CD4-positive, alpha-beta T cell treated with Interleukin-17A for 4 hours (primary cell): ENCODE data around the gene MUCL3.
A peak's percentile ranks its signal among the peaks of the same experiment; 100 is the strongest.
"Not testable (repeated sequence)": the region's sequence is repeated elsewhere in the genome, so short reads cannot be mapped to it uniquely, and the experiment has no call there.

ENCODE experiments used
- DNase-seq: peaks from one replicate; pipeline ENCODE4 v3.0.0-alpha.2; 2020; ENCODE audit warnings: mixed read lengths

MUCL3 gene, protein sequence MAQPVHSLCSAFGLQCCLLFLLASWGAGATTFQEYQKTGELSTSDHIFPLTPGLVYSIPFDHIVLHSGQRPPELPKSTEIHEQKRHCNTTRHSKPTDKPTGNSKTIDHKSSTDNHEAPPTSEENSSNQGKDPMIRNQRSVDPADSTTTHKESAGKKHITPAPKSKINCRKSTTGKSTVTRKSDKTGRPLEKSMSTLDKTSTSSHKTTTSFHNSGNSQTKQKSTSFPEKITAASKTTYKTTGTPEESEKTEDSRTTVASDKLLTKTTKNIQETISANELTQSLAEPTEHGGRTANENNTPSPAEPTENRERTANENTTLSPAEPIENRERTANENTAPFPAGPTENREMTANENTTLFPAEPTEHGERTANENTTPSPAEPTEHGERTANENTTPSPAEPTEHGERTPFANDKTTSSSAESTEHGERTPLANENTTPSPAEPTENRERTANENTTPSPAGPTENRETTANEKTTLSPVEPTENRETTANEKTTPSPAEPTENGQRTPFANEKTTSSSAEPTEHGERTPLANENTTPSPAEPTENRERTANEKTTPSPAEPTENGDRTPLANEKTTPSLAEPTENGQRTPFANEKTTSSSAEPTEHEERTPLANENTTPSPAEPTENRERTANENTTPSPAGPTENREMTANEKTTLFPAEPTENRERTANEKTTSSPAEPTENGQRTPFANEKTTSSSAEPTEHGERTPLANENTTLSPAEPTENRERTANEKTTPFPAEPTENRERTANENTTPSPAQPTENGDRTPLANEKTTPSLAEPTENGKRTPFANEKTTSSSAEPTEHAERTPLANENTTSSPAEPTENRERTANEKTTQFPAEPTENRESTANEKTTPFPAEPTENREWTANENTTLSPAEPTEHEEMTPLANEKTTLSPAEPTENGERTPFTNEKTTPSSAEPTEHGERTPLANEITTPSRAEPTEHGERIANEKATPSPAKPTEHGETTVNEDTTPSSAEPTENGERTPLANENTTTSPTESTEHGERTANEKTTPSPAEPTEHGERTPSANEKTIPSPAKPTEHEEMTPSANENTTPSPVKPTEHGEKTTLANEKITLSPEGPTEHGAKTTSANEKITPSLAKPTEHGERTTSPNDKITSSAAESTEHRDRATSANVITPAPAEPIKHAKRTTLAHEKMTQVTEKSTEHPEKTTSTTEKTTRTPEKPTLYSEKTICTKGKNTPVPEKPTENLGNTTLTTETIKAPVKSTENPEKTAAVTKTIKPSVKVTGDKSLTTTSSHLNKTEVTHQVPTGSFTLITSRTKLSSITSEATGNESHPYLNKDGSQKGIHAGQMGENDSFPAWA (N-terminal part only)

DNA sequence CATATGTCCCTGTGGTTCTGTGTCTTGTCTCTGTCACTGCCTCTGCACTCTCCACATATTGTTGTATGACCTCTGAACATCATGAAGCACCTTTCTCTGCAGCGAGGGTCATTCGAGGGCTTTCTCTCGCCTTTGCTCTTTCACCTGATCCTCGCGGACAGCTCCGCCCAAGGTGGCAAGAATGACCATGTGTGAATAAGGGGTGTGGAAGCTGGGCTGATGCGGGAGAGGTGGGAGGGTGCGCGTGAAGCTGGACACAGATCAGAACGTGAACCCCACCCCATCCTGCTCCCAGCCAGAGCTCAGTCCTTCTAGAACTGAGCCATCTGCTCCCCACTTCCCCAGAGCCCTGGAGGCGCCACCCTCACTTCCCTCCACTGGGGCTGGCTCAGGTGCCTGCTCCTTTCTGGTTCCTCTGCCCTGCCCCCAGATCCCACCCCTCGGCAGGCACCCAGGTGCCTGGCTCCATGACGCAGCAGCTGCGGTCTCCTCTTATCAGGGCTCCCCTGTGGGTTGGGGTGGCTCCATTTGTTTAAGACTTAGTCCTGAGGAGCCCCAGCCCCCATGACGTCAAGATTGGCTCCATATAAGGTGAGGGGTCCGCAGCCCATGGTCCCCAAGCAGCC is at the start of gene MUCL3:
MUCL3 (plus strand) TSS at position 613 of the 626 bp plus-strand sequence. CDS start 27 bp downstream, outside the sequence.
- no peak for DNase-seq

DNA sequence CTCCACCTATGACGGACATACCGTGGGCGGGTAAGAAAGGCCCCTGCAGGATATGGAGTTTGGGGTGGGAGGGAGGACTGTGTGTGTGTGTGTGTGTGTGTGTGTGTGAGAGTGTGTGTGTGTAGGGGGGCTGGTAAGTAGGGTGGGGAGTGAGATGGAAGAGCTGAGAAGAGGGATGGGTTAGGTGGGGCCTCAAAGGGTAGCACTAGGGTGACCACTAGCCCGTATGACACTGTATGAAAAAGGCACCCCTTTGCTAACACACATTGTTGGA is 49.4 kb upstream of the MUCL3 start:
- no peak for DNase-seq

DNA sequence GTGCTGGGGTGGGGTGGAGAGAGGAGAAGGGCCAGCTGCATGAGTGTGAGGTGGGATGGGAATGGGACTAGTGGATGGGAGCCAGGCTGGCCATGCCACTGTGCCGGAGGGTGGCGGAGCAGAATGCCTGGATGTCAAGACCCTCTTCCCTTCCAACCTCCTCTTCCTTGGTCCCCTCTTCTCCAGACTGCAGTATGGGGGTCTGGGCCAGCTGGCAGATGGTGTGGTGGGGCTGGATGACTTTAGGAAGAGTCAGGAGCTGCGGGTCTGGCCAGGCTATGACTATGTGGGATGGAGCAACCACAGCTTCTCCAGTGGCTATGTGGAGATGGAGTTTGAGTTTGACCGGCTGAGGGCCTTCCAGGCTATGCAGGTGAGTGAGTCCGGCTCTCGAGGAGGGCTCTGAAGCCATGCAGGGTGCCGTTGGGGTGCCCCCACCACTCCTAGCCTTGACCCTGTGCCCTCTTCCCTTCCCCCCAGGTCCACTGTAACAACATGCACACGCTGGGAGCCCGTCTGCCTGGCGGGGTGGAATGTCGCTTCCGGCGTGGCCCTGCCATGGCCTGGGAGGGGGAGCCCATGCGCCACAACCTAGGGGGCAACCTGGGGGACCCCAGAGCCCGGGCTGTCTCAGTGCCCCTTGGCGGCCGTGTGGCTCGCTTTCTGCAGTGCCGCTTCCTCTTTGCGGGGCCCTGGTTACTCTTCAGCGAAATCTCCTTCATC is 48.8 kb upstream of the MUCL3 start:
- DNase-seq, result no peak

DNA sequence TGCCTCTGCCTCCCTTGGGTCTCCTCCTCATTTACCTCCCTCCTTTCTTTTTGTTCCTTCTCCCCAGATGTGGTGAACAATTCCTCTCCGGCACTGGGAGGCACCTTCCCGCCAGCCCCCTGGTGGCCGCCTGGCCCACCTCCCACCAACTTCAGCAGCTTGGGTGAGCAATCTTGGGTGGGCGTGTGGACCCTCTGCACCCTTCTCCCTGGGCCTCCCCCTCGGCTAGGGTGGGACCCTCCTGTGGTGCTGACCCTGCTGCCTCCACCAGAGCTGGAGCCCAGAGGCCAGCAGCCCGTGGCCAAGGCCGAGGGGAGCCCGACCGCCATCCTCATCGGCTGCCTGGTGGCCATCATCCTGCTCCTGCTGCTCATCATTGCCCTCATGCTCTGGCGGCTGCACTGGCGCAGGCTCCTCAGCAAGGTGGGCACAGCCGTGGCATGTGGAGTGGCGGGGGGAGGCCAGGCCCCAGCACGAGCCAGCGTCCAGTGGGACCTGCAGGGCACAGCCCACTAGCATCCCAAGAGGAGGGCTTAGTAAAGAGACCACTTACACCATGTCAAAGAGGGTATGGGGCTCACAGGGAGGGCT is 47.7 kb upstream of the MUCL3 start:
- DNase-seq, result no peak

DNA sequence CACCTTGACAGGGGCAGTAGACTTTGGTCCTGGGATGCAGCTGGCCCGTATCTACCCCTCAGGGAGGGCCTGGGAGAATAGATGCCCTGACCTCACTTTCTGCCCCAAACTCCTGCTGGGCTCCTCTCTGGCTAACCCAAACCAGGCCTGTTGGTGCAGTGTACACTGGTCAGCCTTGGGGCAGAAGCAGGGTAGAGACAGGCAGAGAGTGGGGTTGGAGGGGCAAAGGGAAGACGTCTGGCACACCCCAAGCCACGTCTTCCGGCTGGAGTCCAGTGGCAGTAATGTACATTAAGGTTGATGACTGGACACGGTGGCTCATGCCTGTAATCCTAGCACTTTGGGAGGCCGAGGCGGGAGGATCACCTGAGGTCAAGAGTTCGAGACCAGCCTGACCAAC is 47.1 kb upstream of the MUCL3 start:
- DNase-seq, result no peak

DNA sequence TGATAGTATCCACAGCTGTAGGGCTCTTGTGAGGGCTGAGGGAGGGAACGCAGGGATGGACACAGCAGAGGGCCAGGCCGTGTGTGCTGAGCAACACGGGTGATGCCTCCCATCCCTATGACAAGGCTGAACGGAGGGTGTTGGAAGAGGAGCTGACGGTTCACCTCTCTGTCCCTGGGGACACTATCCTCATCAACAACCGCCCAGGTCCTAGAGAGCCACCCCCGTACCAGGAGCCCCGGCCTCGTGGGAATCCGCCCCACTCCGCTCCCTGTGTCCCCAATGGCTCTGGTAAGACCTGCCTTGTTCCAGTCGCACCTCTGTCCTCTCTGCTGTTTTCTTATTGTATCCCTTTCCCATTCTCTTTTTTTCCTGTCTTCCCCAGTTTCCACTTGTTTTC is 46.4 kb upstream of the MUCL3 start:
- DNase-seq, result no peak

DNA sequence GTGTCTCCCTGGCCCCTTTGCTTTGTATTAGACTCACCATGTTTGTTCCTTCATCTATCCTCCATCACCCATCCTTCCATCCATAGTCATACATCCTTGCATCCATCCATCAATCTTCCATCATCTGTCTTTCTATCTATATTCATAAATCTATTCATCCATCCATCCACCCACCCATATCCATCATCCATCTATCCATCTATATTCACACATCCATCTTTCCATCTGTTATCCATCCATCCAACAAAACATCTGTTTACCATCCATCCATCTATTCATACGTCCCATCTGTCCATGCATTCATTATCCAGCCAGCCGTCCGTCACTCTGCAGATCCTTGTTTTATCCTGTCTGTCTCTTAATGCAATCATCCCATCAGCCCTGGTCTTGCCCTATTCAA is 45.8 kb upstream of the MUCL3 start:
- no peak for DNase-seq

DNA sequence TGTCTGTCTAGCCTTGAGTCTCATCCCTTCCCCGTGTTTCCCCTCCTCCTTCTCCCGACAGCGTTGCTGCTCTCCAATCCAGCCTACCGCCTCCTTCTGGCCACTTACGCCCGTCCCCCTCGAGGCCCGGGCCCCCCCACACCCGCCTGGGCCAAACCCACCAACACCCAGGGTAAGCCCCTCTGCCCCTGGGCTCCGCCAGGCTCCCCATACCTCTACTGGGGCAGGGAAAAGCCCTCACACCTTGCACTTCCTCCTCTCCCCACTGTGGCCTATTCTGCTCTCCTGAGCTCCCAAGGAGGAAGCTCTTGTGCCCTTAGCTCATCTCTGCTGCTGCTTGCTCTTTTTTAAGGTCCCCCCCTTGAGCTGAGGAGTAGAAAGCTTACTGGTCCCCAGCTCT is 45.4 kb upstream of the MUCL3 start:
- DNase-seq, result no peak

DNA sequence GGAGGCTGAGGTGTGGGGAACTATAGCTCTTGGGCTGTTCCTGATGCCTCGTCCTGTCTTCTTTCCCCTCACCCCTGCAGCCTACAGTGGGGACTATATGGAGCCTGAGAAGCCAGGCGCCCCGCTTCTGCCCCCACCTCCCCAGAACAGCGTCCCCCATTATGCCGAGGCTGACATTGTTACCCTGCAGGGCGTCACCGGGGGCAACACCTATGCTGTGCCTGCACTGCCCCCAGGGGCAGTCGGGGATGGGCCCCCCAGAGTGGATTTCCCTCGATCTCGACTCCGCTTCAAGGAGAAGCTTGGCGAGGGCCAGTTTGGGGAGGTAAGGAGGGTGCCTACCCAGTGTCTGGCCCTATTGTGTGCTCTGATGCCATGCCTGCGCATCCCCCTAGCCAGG is 44.2 kb upstream of the MUCL3 start:
- DNase-seq, result no peak

DNA sequence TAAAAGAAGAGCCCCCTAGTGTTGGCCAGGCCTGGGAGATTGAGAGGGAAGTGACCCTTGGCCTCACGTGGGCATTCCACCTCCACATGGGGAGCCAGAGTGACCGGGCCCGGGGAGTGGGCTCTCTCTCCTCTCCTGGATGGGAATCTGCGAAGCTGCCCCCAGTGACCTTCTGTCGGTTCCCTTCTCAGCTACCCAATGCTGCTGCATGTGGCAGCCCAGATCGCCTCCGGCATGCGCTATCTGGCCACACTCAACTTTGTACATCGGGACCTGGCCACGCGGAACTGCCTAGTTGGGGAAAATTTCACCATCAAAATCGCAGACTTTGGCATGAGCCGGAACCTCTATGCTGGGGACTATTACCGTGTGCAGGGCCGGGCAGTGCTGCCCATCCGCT is 42.9 kb upstream of the MUCL3 start:
- DNase-seq, result no peak

DNA sequence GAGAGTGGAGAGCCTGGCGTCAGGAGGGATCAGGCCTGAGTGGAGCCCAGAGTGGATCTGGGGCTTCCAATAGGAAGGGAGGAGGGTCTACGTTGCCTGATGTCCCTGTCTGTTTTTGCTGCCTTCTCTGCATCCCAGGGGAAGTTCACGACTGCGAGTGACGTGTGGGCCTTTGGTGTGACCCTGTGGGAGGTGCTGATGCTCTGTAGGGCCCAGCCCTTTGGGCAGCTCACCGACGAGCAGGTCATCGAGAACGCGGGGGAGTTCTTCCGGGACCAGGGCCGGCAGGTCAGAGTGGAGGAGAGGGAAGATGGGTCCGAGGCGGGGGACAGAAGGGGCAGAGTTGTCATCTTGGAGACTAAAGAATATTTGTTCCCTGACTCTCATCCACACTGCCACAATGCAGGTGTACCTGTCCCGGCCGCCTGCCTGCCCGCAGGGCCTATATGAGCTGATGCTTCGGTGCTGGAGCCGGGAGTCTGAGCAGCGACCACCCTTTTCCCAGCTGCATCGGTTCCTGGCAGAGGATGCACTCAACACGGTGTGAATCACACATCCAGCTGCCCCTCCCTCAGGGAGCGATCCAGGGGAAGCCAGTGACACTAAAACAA is 41.9 kb upstream of the MUCL3 start:
- no peak for DNase-seq

DNA sequence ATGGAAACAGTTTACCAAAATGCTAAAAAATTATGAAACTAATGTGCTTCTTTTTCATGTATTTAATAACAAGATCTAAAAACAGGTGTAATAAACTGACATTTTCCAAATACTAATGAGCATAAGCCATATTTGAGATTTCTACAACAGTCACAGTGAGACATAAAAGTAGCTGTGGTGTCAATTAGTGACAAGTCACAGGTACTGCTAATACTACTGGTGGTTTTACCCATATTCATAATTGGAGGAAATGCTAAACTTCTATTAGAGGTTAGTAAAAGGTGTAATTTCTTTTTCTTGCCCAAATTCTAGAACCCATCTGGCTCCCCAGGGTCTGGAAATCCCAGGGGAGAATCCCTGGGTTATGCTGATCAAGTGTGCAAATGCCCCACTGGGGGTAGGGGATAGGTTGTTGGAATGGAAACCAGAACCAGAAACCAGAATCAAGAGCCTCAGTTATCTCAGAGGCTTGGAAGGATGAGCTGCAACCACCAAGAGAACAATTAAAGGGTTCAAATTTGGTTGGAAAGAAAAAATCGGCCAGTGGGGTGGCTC is 39.8 kb upstream of the MUCL3 start:
- DNase-seq, result no peak

DNA sequence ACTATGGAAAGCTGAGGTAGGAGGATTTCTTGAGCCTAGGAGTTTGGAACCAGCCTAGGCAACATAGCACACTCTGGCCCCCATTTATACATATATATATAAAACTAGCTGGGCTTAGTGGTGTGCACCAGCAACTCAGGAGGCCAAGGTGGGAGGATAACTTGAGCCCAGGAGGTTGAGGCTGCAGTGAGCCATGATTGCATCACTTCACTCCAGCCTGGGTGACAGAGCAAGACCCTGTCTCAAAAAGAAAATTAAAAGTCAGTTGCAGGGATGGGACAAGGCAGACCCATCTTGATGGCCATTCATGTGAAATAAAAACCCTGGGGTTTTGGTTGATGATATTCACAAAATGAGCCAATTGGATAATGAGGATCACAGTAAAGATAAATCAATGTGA is 39.3 kb upstream of the MUCL3 start:
- DNase-seq, result no peak

DNA sequence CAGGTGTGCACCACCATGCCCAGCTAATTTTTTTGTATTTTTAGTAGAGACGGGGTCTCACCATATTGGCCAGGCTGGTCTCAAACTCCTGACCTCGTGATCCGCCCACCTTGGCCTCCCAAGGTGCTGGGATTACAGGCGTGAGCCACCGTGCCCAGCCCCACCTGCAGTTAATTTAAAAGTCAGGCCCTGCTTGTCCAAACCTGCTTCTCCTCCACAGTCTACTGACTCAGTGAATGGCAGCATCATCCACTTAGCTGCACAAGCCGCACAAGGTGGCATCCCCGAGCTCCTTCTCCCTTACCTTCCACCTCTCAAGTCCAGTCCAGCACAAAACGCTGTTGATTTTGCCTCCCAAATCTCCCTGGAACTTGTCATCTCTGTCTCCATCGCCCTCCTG is 38.6 kb upstream of the MUCL3 start:
- not testable (repeated sequence) for DNase-seq

DNA sequence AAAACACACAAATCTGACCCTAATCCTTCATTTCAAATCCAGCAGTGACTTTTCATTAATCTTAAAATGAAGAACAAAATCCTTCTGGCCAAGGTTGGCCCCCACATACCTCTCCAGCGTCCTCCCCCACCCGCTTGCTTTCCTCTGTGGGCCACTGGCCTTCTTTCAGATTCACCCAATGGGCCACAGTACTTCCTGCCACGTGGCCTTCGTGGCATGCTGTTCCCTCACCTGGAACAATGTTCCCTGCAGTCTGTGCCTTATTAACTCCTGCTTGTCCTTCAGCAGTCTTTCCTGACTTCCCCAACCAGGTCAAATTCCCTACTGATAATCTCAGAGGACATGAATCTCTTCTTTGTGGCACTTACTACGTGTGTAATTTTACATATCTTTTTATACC is 38.1 kb upstream of the MUCL3 start:
- no peak for DNase-seq

DNA sequence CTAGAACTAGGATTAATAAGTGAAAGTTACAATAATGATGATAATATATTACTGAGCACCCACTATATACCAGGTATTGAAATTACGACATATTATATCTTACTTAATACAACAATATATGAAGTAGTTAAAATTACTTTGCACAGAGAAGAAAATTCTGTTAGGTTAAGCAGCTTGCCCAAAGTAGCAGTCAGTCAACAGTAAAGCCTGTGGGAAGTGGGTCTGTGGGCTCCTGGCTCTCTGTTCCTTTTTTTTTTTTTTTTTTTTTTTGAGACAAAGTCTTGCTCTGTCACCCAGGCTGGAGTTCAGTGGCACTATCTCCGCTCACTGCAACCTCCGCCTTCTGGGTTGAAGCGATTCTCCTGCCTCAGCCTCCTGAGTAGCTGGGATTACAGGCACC is 37.5 kb upstream of the MUCL3 start:
- no peak for DNase-seq

DNA sequence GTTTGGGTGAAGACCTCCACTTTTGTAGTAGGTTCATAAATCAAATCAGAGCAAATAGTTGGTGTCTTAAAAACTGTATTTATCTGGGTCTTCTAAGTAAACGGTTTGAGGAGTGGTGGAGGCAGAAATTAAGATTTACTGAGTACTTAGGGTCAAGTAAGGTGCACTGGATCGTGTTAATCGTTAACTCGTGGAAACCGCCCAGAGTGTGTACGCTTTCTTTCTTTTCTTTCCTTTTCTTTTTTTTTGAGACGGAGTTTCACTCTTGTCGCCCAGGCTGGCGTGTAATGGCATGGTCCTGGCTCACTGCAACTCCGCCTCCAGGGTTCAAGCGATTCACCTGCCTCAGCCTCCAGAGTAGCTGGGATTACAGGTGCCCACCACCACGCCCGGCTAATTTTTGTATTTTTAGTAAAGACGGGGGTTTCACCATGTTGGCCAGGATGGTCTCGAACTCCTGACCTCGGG is 33.4 kb upstream of the MUCL3 start:
- not testable (repeated sequence) for DNase-seq

DNA sequence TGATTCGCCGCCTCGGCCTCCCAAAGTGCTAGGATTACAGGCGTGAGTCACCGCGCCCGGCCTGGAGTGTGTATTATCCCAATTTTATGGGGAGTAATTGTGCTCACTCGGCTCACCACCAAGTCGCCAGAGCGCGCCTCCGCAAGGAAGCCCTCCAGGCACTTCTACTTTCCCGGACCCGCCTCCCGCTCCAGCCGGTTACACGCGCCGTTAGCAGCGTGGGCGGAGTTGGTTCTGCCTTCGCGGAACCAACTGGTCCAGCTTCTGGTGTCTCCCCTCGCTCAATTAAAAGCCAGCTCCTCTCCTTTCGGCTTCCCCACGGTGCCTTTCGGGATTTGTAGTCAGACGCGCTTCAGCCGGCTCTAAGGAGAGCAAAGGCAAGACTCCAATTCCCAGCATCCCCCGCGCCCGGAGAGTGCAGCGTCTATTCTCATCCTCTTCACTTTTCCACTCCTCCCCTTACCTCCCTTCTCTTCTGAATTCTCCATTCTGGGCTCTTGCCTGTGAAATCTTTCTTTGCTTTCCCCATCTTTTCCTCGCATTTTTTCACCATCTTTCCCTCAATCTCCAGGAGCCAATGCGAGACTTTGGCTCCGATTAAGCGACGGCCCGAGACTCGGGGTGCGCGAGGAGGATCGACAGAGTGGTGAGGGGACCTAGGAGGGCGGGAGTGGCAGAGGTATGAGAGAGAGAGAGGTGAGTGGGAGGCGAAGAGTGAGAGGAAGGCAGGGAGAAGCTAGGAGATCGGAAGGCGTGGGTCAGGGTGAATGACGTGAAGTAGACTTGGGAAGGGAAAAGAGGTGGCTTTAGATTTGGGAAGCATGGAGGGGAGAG is 32.8 kb upstream of the MUCL3 start, which contains the start of gene GTF2H4:
GTF2H4 (plus strand) TSS at position 450 of the 834 bp plus-strand sequence.
- DNase-seq, result peak; percentile 95

DNA sequence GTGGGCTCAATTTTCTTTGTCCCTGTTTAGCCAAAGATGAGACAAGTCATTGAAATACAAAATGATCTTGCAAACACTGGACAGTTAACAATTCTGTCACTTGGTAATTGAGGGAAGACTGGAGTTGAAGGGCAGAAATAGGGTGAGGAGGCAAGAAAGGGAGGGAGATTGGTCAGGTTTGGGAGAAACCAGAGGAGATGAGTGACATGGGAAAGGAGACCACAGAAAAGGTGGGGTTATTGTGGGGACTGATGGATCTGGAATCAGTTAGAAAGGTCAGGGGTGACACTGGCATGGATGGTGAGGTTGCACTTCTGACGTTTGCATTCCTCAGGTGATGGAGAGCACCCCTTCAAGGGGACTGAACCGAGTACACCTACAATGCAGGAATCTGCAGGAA is 32.1 kb upstream of the MUCL3 start:
- no peak for DNase-seq

DNA sequence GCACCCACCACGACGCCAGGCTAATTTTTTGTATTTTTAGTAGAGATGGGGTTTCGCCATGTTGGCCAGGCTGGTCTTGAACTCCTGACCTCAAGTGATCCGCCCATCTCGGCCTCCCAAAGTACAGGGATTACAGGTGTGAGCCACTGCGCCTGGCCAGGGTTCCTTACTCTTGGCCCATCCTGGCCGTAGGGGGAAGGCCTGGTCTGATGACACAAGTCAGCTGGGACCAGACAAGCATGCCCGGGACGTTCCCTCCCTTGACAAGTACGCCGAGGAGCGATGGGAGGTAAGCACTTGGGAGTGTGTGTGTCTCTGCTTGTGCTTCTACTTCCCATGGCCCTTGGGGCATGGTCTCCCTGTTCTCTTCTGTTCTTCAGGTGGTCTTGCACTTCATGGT is 30.3 kb upstream of the MUCL3 start:
- not testable (repeated sequence) for DNase-seq
